NB4 (cell line): ENCODE data around the gene ZXDA.
"Not testable (repeated sequence)": the region's sequence is repeated elsewhere in the genome, so short reads cannot be mapped to it uniquely, and the experiment has no call there.

Experiments
- CTCF ChIP-seq: IDR thresholded peaks from one replicate; pipeline ENCODE4 v1.5.1; 2012; ENCODE audit warnings: low read depth, low read length
- MYC ChIP-seq: IDR thresholded peaks from 2 replicates; pipeline ENCODE4 v1.6.1; 2011; ENCODE audit warnings: low read depth, low read length
- POLR2A ChIP-seq: IDR thresholded peaks from 2 replicates; pipeline ENCODE4 v1.6.1; 2011; ENCODE audit warnings: mild to moderate bottlenecking; ENCODE audit not compliant: insufficient read length; ENCODE audit errors: extremely low read depth

DNA sequence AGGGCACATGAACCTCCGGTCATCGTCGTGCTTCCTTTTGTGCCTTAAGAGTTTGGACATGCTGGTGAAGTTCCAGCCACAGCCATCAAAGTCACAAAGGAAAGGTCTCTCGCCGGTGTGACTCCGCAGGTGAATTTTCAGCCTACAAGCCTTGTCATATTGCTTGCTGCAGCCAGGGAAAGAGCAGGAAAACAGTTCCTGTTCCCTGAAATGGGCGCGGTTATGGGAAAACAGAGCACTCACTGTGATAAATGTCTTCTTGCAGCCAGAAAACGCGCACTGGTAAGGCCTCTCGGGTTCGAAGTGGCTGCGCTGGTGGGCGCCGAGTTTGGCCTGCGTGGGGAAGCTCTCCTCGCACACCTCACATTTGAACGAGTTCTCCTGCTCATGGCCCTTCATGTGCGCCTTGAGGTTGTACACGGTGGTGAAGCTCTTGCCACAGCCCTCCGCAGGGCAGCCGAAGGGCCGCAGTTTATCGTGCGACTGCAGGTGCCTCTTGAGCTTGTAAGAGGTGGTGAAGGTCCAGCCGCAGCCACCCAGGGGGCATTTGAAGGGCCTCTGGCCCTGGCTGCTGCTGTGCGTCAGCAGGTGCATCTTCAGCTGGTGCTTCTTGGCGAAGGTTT, 1.2 kb downstream of the ZXDA start:
- not testable (repeated sequence) for TF ChIP-seq CTCF, POLR2A, MYC
